ENCODE results near the gene CRPPA. TPM values are rescaled to one million over a fixed set of nuclear protein-coding genes. Genes with fewer than 3 reads are reported as not detected.
"Not testable (repeated sequence)": the region's sequence is repeated elsewhere in the genome, so short reads cannot be mapped to it uniquely, and the experiment has no call there.

CRPPA gene
- total and polyA plus RNA-seq, 2 donors (not counting 1 experiment from before 2014, with no cell fraction given) = 0.16 to 1.2 TPM

DNA sequence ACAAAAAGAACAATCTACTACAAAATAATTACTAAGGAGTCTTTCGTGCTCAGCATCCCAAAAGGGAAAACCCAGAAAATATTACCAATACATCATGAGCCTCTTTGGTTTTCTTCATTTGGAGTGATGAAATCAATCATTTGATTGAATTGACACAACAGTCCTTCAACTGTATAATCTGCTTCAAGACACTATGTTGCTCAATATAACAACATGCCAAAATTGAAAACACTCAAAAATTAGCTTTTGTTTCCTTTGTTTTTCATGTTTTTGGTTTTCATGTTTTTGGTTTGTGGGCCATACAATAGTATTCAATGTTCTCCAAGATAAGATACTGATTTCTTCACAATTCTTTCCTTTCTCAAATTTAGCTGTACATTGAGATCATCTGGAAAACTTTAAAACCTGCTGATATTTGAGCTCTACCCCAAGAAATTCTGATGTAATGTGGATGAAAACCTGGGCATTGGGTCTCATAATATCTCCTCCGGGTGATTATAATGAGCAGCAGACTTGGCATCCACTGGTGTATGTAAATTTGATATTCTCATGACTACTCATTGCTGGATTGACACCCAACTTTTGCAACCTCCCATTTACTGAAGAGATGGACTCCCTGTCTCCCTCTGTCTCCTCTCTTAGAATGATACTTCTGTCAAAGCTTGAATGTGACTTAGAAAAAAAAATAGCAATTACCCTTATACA is 39.6 kb upstream of the CRPPA start:
- POLR2A ChIA-PET = no interaction called here
- CTCF ChIA-PET = no interaction called here

DNA sequence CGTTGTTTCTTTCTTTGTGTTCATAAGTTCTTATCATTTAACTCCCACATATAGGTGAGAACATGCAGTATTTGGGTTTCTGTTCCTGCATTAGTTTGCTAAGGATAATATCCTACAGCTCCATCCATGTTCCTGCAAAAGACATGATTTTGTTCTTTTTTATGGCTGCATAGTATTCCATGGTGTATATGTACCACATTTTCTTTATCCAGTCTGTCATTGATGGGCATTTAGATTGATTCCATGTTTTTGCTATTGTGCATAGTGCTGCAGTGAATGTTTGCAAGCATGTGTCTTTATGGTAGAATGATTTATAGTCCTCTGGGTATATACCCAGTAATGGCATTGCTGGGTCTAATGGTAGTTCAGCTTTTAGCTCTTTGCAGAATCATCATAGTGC is 35.0 kb upstream of the CRPPA start:
- H3K9me3 Mint-ChIP-seq (ENCODE audit: insufficient read depth); H3K9me3 ChIP-seq (ENCODE audit: control extremely low read depth in 1 of 3, control insufficient read depth in 2 of 3, insufficient read depth in 1 of 3, low read length in 2 of 3); H3K4me3 Mint-ChIP-seq; POLR2A ChIA-PET; H3K27me3 ChIP-seq (replicated peaks in 1 of 4; ENCODE audit: control extremely low read depth in 1 of 4, control insufficient read depth in 3 of 4, insufficient read depth in 4 of 4, low read length in 3 of 4); H3K4me2 ChIP-seq (replicated peaks; ENCODE audit: low read depth, low read length, poor library complexity, severe bottlenecking); DNase-seq; H3K4me1 Mint-ChIP-seq; H3K36me3 ChIP-seq (replicated peaks in 1 of 2; ENCODE audit: control extremely low read depth in 1 of 2, control insufficient read depth in 1 of 2, extremely low read depth in 1 of 2, insufficient read depth in 2 of 2, low read length in 1 of 2); H3K79me2 ChIP-seq (ENCODE audit: control insufficient read depth, insufficient read depth, low read length); H3K27me3 Mint-ChIP-seq; CTCF ChIA-PET; H3K4me3 ChIP-seq (ENCODE audit: control extremely low read depth in 1 of 5, extremely low read depth in 1 of 5, insufficient read depth in 1 of 5, low read depth in 2 of 5, low read length in 4 of 5); H3K4me1 ChIP-seq (ENCODE audit: control insufficient read depth in 2 of 2, insufficient read depth in 2 of 2, low read length in 2 of 2); H3K27ac Mint-ChIP-seq; intact Hi-C loops (cut with micrococcal nuclease); H4K20me1 ChIP-seq (ENCODE audit: control insufficient read depth, insufficient read depth, low read length, poor library complexity, severe bottlenecking); H3K27ac ChIP-seq (ENCODE audit: low read length in 2 of 2); H2AFZ ChIP-seq (ENCODE audit: insufficient read depth, low read depth, low read length, poor library complexity, severe bottlenecking); H3K9ac ChIP-seq (ENCODE audit: low read length); ATAC-seq (ENCODE audit: low read depth): not testable (repeated sequence)
- no CpG with 5 or more reads among the region's 1 CpG for WGBS (ENCODE audit: insufficient coverage)

More for the DNA sequence above, 39.6 kb upstream of the CRPPA start:
- Histone ChIP-seq H3K36me3 (replicated peaks in 1 of 2; ENCODE audit: control extremely low read depth in 1 of 2, control insufficient read depth in 1 of 2, extremely low read depth in 1 of 2, insufficient read depth in 2 of 2, low read length in 1 of 2) (no peaks in the 10 kb centered on the region), H3K27me3 (replicated peaks in 1 of 4; ENCODE audit: control extremely low read depth in 1 of 4, control insufficient read depth in 3 of 4, insufficient read depth in 4 of 4, low read length in 3 of 4) (no peaks in the 10 kb centered on the region), H3K9me3 (ENCODE audit: control extremely low read depth in 1 of 3, control insufficient read depth in 2 of 3, insufficient read depth in 1 of 3, low read length in 2 of 3) (no peaks in the 10 kb centered on the region), H2AFZ (ENCODE audit: insufficient read depth, low read depth, low read length, poor library complexity, severe bottlenecking) (no peak overlapping the region), H4K20me1 (ENCODE audit: control insufficient read depth, insufficient read depth, low read length, poor library complexity, severe bottlenecking) (no peaks in the 10 kb centered on the region), H3K79me2 (ENCODE audit: control insufficient read depth, insufficient read depth, low read length) (no peaks in the 10 kb centered on the region), H3K4me2 (replicated peaks; ENCODE audit: low read depth, low read length, poor library complexity, severe bottlenecking) (no peak overlapping the region), H3K27ac (ENCODE audit: low read length in 2 of 2) (no peak overlapping the region), H3K4me3 (ENCODE audit: control extremely low read depth in 1 of 5, extremely low read depth in 1 of 5, insufficient read depth in 1 of 5, low read depth in 2 of 5, low read length in 4 of 5) (no peak overlapping the region), H3K9ac (ENCODE audit: low read length) (no peak overlapping the region), H3K4me1 (ENCODE audit: control insufficient read depth in 2 of 2, insufficient read depth in 2 of 2, low read length in 2 of 2) (no peaks in the 10 kb centered on the region)
- peaks cover 7% of the 10 kb centered on the region for H3K27me3 Mint-ChIP-seq
- ATAC-seq (ENCODE audit: low read depth) (no peak), DNase-seq (no peak)
- WGBS (ENCODE audit: insufficient coverage) = no CpG with 5 or more reads among the region's 2 CpGs
- no peaks in the 10 kb centered on the region for H3K4me1 Mint-ChIP-seq
- H3K9me3 Mint-ChIP-seq (ENCODE audit: insufficient read depth) = no peaks in the 10 kb centered on the region
- no peak overlapping the region for H3K27ac Mint-ChIP-seq
- H3K4me3 Mint-ChIP-seq = no peak overlapping the region
- TF ChIP-seq, protein P1, sequence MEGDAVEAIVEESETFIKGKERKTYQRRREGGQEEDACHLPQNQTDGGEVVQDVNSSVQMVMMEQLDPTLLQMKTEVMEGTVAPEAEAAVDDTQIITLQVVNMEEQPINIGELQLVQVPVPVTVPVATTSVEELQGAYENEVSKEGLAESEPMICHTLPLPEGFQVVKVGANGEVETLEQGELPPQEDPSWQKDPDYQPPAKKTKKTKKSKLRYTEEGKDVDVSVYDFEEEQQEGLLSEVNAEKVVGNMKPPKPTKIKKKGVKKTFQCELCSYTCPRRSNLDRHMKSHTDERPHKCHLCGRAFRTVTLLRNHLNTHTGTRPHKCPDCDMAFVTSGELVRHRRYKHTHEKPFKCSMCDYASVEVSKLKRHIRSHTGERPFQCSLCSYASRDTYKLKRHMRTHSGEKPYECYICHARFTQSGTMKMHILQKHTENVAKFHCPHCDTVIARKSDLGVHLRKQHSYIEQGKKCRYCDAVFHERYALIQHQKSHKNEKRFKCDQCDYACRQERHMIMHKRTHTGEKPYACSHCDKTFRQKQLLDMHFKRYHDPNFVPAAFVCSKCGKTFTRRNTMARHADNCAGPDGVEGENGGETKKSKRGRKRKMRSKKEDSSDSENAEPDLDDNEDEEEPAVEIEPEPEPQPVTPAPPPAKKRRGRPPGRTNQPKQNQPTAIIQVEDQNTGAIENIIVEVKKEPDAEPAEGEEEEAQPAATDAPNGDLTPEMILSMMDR (IDR thresholded peaks at IDR 0.05) = no peak
- TF ChIP-seq EZH2 (IDR thresholded peaks at IDR 0.05; ENCODE audit: borderline replicate concordance, insufficient read depth, low read depth, low read length, poor library complexity, severe bottlenecking) = no peak
- intact Hi-C loops (cut with micrococcal nuclease) = no loop called here
